Memory B cell (primary cell): ENCODE measurements around the gene GNAI3.

Experiments
- ATAC-seq: fragments of 150-1000 bp; cut with Tn5 transposase; 2 replicates; pipeline ENCODE4 v1.10.0; 2021; ENCODE audit warnings: low read depth, mild to moderate bottlenecking, moderate library complexity
- DNase-seq, 2 donors: peaks; one replicate each; pipeline ENCODE4 v3.0.0; 2022; ENCODE audit warnings: low spot score in 2 of 2
- H3K27ac Mint-ChIP-seq: one replicate; pipeline ENCODE4 v1.8.0; 2022; ENCODE audit warnings: mild to moderate bottlenecking, moderate library complexity, mixed read lengths
- H3K27me3 Mint-ChIP-seq: one replicate; pipeline ENCODE4 v1.8.0; 2022; ENCODE audit warnings: mixed read lengths
- H3K36me3 Mint-ChIP-seq: one replicate; pipeline ENCODE4 v1.8.0; 2022; ENCODE audit warnings: mild to moderate bottlenecking, mixed read lengths
- H3K4me1 Mint-ChIP-seq: one replicate; pipeline ENCODE4 v1.8.0; 2022; ENCODE audit warnings: mixed read lengths
- H3K4me3 Mint-ChIP-seq: one replicate; pipeline ENCODE4 v1.8.0; 2022; ENCODE audit warnings: mild to moderate bottlenecking, moderate library complexity, mixed read lengths
- H3K9me3 Mint-ChIP-seq: one replicate; pipeline ENCODE4 v1.8.0; 2022; ENCODE audit warnings: mixed read lengths

Gene GNAI3

GRCh38 chr1:109667452-109668122 lies 119.2 kb downstream of the GNAI3 start, which contains the start of gene GSTM2:
GSTM2 (plus strand) TSS chr1:109668057; CDS start chr1:109668116, 59 bp downstream.
- Mint-ChIP-seq H3K4me1 (peaks cover 11% of the 10 kb centered on the region), H3K27me3 (no peaks in the 10 kb centered on the region), H3K27ac (no peak within 1 kb of the TSS), H3K36me3 (peaks cover 11% of the 10 kb centered on the region), H3K4me3 (peak within 1 kb of the TSS; percentile 78), H3K9me3 (no peaks in the 10 kb centered on the region)
- peak; percentile 97 for ATAC-seq
- peak in 1 of 2 donors; percentile 58 for DNase-seq
